ENCODE results near the gene CDH3.

The CDH3 gene

DNA sequence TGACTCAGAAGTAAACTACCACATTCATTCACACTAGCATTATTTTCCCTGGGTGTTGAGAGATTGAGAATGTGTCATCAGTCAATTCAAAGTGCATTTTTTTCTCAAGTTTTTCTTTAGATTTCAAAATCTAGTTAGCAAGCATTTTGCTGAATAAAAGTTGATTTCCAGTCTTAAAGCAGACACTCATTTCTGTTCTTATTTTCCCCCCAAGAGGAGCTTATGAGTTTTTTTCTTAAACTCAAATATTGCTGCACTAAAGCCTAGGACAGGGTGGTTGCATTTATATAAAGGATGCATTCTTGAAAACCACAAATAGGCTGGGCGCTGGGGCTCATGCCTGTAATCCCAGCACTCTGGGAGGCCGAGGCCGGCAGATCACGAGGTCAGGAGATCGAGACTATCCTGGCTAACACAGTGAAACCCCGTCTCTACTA is 15.3 kb downstream of the CDH3 start:
- CTCF ChIA-PET = no interaction called here
- H3K4me3 Mint-ChIP-seq = no peak overlapping the region
- no peaks in the 10 kb centered on the region for H3K4me1 Mint-ChIP-seq
- no peaks in the 10 kb centered on the region for H3K9me3 Mint-ChIP-seq
- no peaks in the 10 kb centered on the region for H3K36me3 Mint-ChIP-seq
- H3K27ac Mint-ChIP-seq = no peak overlapping the region
- DNase-seq = no peak
- H3K27me3 Mint-ChIP-seq = peaks cover 13% of the 10 kb centered on the region

DNA sequence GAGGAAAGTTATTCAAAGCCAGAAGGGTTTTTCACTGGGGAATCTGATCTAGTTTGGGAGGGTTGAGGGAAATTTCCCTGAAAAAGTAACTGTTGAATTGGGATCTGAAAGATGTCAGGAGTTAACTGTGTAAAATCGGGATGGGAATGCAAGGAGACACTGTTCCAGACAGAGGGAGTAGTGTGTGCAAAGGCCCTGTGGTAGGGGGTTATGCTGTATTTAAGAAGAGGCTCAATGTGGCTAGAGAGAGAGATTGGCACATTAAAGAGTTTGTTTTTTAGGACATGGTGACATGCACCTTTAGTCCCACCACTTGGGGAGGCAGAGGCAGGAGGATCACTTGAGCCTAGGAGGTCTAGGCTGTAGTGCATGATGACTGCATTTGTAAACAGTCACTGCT is 16.9 kb downstream of the CDH3 start:
- Mint-ChIP-seq H3K36me3 (no peaks in the 10 kb centered on the region), H3K27ac (no peak overlapping the region), H3K9me3 (no peaks in the 10 kb centered on the region), H3K4me3 (no peak overlapping the region), H3K4me1 (no peaks in the 10 kb centered on the region), H3K27me3 (peaks cover 4% of the 10 kb centered on the region)
- no peak for DNase-seq
- CTCF ChIA-PET = no interaction called here

DNA sequence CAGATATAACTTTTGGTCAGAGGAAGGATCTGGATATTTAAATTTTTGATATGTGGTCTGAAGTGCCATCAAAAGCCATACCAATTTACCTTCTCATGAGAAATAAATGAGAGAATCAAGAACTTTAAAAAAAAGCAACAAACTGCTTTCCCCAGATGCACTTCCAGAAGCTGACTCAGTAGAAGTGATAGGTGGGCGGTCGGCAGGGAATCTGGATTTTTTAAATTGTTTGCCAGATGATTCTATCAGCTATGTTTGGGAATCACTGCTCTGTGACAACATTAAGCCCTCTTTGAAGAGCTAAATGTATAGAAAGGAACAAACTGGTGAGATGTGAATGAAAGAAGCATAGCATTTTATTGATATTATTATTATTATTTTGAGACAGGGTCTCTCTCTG is 19.2 kb downstream of the CDH3 start:
- H3K4me1 Mint-ChIP-seq = peaks cover 9% of the 10 kb centered on the region
- H3K4me3 Mint-ChIP-seq = no peak overlapping the region
- no peaks in the 10 kb centered on the region for H3K36me3 Mint-ChIP-seq
- DNase-seq = no peak
- H3K27ac Mint-ChIP-seq = no peak overlapping the region
- no peaks in the 10 kb centered on the region for H3K9me3 Mint-ChIP-seq
- peaks cover 2% of the 10 kb centered on the region for H3K27me3 Mint-ChIP-seq
- CTCF ChIA-PET = interaction anchor here (1.5 kb wide), 1 partner anchor 143 kb away, joined by 3 read pairs; no protein-coding TSS in a partner anchor

DNA sequence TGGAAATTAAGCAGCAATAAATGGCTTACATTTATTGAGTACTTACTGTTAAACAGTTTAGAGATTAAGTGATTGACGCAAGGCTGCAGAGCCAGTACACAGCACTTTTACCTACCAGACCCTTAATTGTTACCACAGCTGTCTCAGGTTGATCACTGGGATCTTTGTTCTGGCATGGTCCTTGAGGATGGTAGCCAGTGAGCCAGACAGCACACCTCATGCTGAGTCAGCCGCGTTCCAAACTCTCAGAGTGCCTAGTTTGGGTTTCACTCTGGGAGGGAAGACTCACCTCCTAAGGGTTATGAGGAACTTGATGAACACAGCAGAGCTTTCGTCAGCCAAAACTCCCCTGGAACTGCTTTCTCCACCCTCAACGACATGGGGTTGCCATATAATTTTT is 20.4 kb downstream of the CDH3 start:
- Mint-ChIP-seq H3K27me3 (no peaks in the 10 kb centered on the region), H3K4me1 (peaks cover 9% of the 10 kb centered on the region), H3K27ac (no peak overlapping the region), H3K4me3 (no peak overlapping the region), H3K9me3 (no peaks in the 10 kb centered on the region), H3K36me3 (no peaks in the 10 kb centered on the region)
- CTCF ChIA-PET = interaction anchor here (1.5 kb wide), 1 partner anchor 145 kb away, joined by 3 read pairs; no protein-coding TSS in a partner anchor
- DNase-seq = no peak

DNA sequence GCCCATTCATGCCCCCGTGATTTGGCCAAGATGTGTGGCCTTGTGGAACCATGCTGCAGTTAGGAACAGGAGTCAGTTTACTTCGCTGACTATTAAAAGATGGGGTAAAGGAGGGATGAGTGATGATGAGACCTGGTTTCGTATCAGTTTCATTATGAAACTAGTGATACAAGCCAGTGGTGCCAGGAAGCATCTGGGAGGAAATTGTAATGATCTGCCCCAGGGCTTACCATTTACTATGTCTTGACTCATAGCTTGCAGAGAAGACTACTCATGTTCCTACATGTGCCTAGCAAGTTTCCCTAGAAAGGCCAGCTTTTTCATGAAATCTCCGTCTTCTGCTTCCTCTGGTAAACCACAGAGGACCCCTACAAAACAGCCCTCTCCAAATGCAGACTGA is 23.2 kb downstream of the CDH3 start:
- peaks cover 9% of the 10 kb centered on the region for H3K4me1 Mint-ChIP-seq
- H3K4me3 Mint-ChIP-seq = no peak overlapping the region
- H3K36me3 Mint-ChIP-seq = no peaks in the 10 kb centered on the region
- no peaks in the 10 kb centered on the region for H3K9me3 Mint-ChIP-seq
- CTCF ChIA-PET = interaction anchor here (0.7 to 1.8 kb wide), 4 partner anchors 8 to 147 kb away, joined by 3 to 7 read pairs (median 4); no protein-coding TSS in a partner anchor
- H3K27ac Mint-ChIP-seq = peak overlapping the region; percentile 29
- H3K27me3 Mint-ChIP-seq = no peaks in the 10 kb centered on the region
- DNase-seq = peak; percentile 27

DNA sequence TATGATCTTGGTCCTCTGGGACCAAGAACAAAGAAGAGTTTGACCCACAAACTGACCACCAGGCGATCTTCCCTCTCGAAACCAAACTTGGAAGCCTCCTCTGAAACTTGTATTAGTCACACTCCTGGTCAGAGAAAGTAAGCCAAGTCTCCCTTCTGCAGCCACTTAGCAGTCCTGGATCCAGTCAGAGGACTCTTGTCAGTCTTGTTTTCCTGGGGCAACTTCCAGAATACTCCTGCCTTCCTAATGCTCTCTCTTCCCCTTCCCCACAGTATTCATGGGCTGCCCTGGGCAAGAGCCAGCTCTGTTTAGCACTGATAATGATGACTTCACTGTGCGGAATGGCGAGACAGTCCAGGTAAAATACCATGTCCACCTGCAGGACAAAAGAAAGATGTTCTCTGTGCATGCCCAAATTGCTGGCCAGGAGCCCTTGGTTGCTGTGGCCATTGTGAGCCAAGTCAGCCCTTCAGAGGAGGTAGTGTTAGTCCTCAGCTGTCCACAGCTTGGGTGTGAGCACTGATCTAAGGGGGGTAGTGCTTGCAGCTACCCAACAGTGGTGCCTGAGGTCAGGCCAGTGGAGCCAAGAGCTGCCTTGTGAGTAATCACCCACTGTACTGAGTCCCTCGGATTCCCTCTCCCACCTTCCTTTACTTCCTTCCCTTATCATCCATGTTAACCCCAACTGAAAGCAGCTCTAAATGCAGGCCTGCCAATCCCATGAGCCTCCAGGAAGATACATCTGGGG is 31.2 kb downstream of the CDH3 start:
- H3K9me3 Mint-ChIP-seq = no peaks in the 10 kb centered on the region
- no peak for DNase-seq
- CTCF ChIA-PET = interaction anchor here (0.6 to 1.5 kb wide), 3 partner anchors 9 to 246 kb away, joined by 3 read pairs; no protein-coding TSS in a partner anchor
- H3K27me3 Mint-ChIP-seq = no peaks in the 10 kb centered on the region
- H3K27ac Mint-ChIP-seq = no peak overlapping the region
- H3K36me3 Mint-ChIP-seq = no peaks in the 10 kb centered on the region
- H3K4me1 Mint-ChIP-seq = no peaks in the 10 kb centered on the region
- H3K4me3 Mint-ChIP-seq = no peak overlapping the region

DNA sequence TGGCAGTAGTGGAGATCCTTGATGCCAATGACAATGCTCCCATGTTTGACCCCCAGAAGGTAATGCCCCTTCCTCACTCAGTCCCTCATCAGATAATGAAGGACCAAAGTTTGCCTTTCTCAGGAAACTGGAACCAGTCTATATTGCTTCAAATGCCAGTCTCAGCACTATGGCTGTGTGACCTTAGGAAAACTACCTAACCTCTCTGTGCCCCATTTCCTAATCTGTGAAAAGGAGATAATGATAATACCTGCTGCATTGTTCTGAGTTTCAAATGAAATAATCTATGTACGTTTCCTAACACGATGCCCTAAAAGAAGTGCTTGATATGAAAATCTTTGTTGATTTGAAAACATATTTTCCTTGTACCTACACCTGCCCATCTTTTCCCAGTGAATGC is 35.9 kb downstream of the CDH3 start:
- Mint-ChIP-seq H3K9me3 (no peaks in the 10 kb centered on the region), H3K27ac (no peak overlapping the region), H3K36me3 (no peaks in the 10 kb centered on the region), H3K4me3 (no peak overlapping the region), H3K4me1 (no peaks in the 10 kb centered on the region), H3K27me3 (no peaks in the 10 kb centered on the region)
- no peak for DNase-seq
- CTCF ChIA-PET = no interaction called here

DNA sequence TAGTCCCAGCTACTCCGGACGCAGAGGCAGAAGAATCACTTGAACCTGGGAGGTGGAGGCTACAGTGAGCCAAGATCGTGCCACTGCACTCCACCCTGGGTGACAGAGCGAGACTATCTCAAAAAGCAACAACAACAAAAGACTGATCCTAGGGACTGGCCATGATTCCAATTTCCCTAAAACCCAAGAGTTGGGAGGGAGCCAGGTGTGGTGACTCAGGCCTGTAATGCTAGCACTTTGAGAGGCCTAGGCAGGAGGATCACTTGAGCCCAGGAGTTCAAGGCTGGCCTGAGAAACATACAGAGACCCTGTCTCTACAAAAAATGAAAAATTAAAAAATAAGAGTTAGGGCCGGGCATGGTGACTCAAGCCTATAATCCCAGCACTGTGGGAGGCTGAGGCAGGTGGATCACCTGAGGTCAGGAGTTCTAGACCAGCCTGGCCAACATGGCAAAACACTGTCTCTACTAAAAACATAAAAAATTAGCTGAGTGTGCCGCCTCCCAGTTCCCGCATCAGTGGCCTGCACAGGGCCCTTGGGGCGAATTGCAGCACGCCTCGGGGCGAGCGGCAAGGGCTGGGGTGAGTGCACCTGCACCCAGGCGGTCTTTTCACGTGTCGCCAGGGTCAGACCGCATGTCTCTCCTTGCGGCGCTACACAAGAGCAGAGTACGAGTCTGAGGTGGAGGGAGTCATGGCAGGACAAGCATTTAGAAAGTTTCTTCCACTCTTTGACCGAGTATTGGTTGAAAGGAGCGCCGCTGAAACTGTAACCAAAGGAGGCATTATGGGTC is 40.8 kb downstream of the CDH3 start:
- H3K9me3 Mint-ChIP-seq = no peaks in the 10 kb centered on the region
- H3K27ac Mint-ChIP-seq = no peak overlapping the region
- H3K4me1 Mint-ChIP-seq = no peaks in the 10 kb centered on the region
- no peak for DNase-seq
- no peak overlapping the region for H3K4me3 Mint-ChIP-seq
- CTCF ChIA-PET = interaction anchor here (1.5 kb wide), 1 partner anchor 95 kb away, joined by 4 read pairs; no protein-coding TSS in a partner anchor
- no peaks in the 10 kb centered on the region for H3K27me3 Mint-ChIP-seq
- H3K36me3 Mint-ChIP-seq = no peaks in the 10 kb centered on the region

DNA sequence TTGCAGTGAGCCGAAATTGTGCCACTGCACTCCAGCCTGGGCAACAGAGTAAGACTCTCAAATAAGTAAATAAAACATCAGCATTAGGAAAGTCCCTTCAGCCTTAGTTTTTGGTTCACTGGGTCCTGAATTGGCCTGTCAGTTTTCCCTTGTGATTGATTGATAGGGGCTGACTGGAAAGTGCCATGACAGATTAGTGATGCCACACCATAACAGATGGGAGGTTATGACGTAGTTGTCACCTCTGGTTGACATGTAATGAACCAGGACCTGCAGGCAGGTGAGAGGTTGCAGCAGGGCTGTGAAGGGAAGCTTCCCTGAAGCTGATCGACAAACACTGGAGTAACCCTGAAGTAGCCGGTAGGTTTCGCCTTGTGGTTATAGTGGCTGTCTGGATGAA is 41.8 kb downstream of the CDH3 start:
- H3K27me3 Mint-ChIP-seq = no peaks in the 10 kb centered on the region
- no peaks in the 10 kb centered on the region for H3K9me3 Mint-ChIP-seq
- H3K27ac Mint-ChIP-seq = no peak overlapping the region
- no peaks in the 10 kb centered on the region for H3K4me1 Mint-ChIP-seq
- CTCF ChIA-PET = interaction anchor here (1.5 kb wide), 1 partner anchor 96 kb away, joined by 4 read pairs; no protein-coding TSS in a partner anchor
- H3K36me3 Mint-ChIP-seq = no peaks in the 10 kb centered on the region
- no peak for DNase-seq
- H3K4me3 Mint-ChIP-seq = no peak overlapping the region

DNA sequence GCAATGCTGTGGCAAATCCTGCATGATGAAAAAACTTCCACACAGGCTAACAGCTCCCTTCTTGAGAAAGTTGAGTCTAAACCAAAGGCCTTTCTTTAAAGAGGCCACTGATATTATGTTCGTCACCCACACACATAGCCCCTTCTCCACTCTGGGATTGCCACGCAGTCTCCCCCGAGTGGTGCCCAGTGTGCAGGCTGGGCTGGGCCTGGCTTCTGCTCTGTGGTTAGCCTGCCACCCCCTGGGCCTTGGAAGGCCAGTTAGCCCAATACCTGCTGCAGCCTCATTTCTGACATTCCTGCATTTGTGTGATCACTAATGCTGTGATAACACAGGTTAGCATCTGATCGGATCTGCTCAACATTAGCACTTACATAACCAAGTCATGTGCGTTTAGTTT is 44.8 kb downstream of the CDH3 start:
- H3K4me3 Mint-ChIP-seq = no peak overlapping the region
- CTCF ChIA-PET = no interaction called here
- no peak overlapping the region for H3K27ac Mint-ChIP-seq
- no peak for DNase-seq
- no peaks in the 10 kb centered on the region for H3K36me3 Mint-ChIP-seq
- H3K9me3 Mint-ChIP-seq = no peaks in the 10 kb centered on the region
- H3K4me1 Mint-ChIP-seq = no peaks in the 10 kb centered on the region
- H3K27me3 Mint-ChIP-seq = no peaks in the 10 kb centered on the region

DNA sequence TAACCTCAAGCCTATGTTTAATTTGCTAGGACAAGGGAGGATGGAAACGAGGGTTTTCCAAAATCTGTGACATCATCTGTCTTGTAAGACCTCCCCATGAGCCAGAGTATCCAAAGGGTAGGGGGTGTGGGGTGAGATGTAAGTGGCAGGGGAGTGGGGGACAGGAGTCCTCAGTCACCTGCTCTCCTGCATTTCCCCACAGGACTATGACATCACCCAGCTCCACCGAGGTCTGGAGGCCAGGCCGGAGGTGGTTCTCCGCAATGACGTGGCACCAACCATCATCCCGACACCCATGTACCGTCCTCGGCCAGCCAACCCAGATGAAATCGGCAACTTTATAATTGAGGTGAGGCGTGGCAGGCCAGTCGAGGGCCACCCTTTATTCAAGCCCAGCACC is 50.5 kb downstream of the CDH3 start:
- CTCF ChIA-PET = no interaction called here
- Mint-ChIP-seq H3K4me1 (no peaks in the 10 kb centered on the region), H3K27me3 (no peaks in the 10 kb centered on the region), H3K27ac (no peak overlapping the region), H3K36me3 (no peaks in the 10 kb centered on the region), H3K4me3 (no peak overlapping the region), H3K9me3 (no peaks in the 10 kb centered on the region)
- no peak for DNase-seq

DNA sequence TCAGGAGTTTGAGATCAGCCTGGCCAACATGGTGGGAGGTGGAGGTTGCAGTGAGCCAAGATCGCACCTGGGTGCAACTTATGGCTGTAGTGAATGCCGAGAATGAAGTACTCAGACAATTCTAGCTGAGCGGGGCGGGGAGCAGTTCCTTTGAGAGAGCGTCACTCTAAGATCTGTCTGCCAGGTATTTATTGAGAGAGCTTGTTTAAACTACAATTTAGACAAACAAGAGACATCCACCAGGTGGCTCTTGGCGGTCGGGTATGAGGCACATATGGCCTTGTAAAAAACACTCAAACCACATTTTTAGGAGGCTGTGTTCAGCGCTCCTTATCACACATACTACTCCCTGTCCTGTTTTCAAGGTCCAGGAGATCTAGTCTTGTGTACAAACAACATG is 51.4 kb downstream of the CDH3 start:
- Mint-ChIP-seq H3K9me3 (no peaks in the 10 kb centered on the region), H3K4me1 (no peaks in the 10 kb centered on the region), H3K36me3 (no peaks in the 10 kb centered on the region), H3K27me3 (no peaks in the 10 kb centered on the region), H3K4me3 (no peak overlapping the region), H3K27ac (no peak overlapping the region)
- CTCF ChIA-PET = interaction anchor here (1.1 kb wide), 1 partner anchor 168 kb away, joined by 3 read pairs; no protein-coding TSS in a partner anchor
- DNase-seq = no peak

DNA sequence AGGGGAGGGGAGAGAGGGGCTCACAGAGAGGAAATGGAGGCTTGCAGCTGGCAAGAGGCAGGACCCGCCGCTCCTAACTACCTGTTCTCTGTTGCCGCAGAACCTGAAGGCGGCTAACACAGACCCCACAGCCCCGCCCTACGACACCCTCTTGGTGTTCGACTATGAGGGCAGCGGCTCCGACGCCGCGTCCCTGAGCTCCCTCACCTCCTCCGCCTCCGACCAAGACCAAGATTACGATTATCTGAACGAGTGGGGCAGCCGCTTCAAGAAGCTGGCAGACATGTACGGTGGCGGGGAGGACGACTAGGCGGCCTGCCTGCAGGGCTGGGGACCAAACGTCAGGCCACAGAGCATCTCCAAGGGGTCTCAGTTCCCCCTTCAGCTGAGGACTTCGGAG is 53.0 kb downstream of the CDH3 start:
- Mint-ChIP-seq H3K4me3 (no peak overlapping the region), H3K36me3 (no peaks in the 10 kb centered on the region), H3K27ac (no peak overlapping the region), H3K4me1 (no peaks in the 10 kb centered on the region), H3K27me3 (no peaks in the 10 kb centered on the region), H3K9me3 (no peaks in the 10 kb centered on the region)
- no peak for DNase-seq
- CTCF ChIA-PET = interaction anchor here (1.1 to 1.8 kb wide), 3 partner anchors 108 to 171 kb away, joined by 3 to 8 read pairs (median 3); no protein-coding TSS in a partner anchor

DNA sequence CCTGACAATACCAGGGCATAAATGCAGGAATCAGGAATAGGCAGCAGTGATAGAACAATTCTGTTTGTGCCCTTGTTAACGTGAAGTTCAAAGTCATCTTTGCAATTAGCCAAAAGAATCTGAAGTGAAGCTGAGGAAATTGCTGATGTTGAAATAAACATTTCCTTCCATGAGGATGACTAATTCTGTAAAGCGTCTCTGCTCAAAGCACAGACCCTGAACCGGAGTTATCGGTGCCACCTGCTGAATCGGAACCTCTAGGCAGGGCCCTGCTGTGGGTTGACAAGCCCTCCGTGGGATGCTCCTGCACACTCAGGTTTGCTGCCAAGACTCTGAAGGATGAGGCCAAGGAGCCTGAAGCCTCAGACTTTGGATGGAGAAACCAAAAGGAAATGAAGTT is 55.0 kb downstream of the CDH3 start:
- CTCF ChIA-PET = interaction anchor here (1.5 kb wide), 1 partner anchor 305 kb away, joined by 3 read pairs; no protein-coding TSS in a partner anchor
- Mint-ChIP-seq H3K4me3 (no peak overlapping the region), H3K36me3 (no peaks in the 10 kb centered on the region), H3K4me1 (no peaks in the 10 kb centered on the region), H3K9me3 (no peaks in the 10 kb centered on the region), H3K27ac (no peak overlapping the region), H3K27me3 (no peaks in the 10 kb centered on the region)
- DNase-seq = no peak

All from activated naive CD4-positive, alpha-beta T cell treated with anti-CD3 and anti-CD28 coated beads, Interleukin-2, amount 10 ng/mL, durations not matched to agents 7 days and 5 days (primary cell).